Epithelial cell of esophagus (primary cell): ENCODE results near the gene RAB3A.
"Not testable (repeated sequence)": the region's sequence is repeated elsewhere in the genome, so short reads cannot be mapped to it uniquely, and the experiment has no call there.

Experiments
- DNase-seq: peaks from one replicate; pipeline ENCODE4 v3.0.0; 2010; ENCODE audit warnings: low read depth
- H3K4me3 ChIP-seq: 2 replicates; pipeline ENCODE4 v1.5.1; 2011; ENCODE audit warnings: mild to moderate bottlenecking, low read length, control low read depth
- CTCF ChIP-seq: IDR thresholded peaks from 2 replicates; pipeline ENCODE4 v1.5.1; 2011; ENCODE audit warnings: low read depth, mild to moderate bottlenecking, low read length, control low read depth, inconsistent platforms; ENCODE audit not compliant: insufficient read depth; ENCODE audit errors: missing control alignments

RAB3A gene

GRCh38 chr19:18161636-18162002 is 42.2 kb downstream of the RAB3A start:
- peak overlapping the region; percentile 30 for H3K4me3 ChIP-seq
- DNase-seq, result no peak
- TF ChIP-seq CTCF, result peak; percentile 4

GRCh38 chr19:18160971-18161635 is 42.7 kb downstream of the RAB3A start:
- peak; percentile 64 for DNase-seq
- H3K4me3 ChIP-seq, result peak overlapping the region; percentile 30
- peak; percentile 16 for TF ChIP-seq CTCF

GRCh38 chr19:18160493-18160970 is 43.3 kb downstream of the RAB3A start:
- peak overlapping the region; percentile 13 for H3K4me3 ChIP-seq
- no peak for DNase-seq
- no peak for TF ChIP-seq CTCF

GRCh38 chr19:18159810-18160209 is 44.0 kb downstream of the RAB3A start:
- TF ChIP-seq CTCF, result no peak
- DNase-seq, result no peak

GRCh38 chr19:18159059-18159616 is 44.7 kb downstream of the RAB3A start:
- not testable (repeated sequence) for H3K4me3 ChIP-seq, DNase-seq

More at GRCh38 chr19:18159810-18160209, 44.0 kb downstream of the RAB3A start:
- no peak overlapping the region for H3K4me3 ChIP-seq

GRCh38 chr19:18158467-18158866 is 45.4 kb downstream of the RAB3A start:
- no peak overlapping the region for H3K4me3 ChIP-seq
- DNase-seq, result no peak
- TF ChIP-seq CTCF, result no peak

GRCh38 chr19:18157465-18158063 is 46.3 kb downstream of the RAB3A start:
- no peak overlapping the region for H3K4me3 ChIP-seq
- peak; percentile 84 for DNase-seq

More at GRCh38 chr19:18157465-18158063, 46.3 kb downstream of the RAB3A start:
- TF ChIP-seq CTCF, result no peak
